Esophagus mucosa (tissue), 1 donor: ENCODE data around the gene USP46. TPM values are rescaled to one million over a fixed set of nuclear protein-coding genes. Genes with fewer than 3 reads are reported as not detected.

Source experiments
- ATAC-seq: fragments of 200-7000 bp; cut with Tn5 transposase; one replicate; pipeline ENCODE4 v1.9.1; 2020
- total RNA-seq: library from RNA; stranded (reverse); gene quantifications from one replicate; pipeline ENCODE4 v1.2.4, GENCODE V29; 2023
- donor health status: DM: yes; HTN: yes; CAD: no.

The USP46 gene
- total RNA-seq, 1 donor from 2014 or later: 19.7 TPM

DNA sequence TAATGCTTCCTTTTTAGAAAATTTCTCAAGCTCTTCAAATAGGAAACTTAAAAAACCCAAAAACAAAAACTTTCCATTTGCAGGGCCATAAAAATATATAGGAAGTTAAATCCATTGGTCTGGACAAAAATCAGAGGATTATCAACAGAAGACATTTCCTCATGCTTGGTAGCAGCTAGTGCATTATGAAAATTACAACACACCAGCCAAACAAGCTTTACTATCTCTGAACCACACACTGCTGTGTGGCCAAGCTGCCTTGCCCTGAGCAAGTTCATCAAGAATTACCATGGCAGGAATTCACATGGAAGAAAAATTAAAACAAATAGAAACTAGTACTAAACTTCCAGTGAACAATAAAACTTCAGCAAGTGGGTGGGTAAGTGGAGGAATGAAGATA, 3.6 kb downstream of the USP46 start:
- peak; percentile 78 for ATAC-seq

DNA sequence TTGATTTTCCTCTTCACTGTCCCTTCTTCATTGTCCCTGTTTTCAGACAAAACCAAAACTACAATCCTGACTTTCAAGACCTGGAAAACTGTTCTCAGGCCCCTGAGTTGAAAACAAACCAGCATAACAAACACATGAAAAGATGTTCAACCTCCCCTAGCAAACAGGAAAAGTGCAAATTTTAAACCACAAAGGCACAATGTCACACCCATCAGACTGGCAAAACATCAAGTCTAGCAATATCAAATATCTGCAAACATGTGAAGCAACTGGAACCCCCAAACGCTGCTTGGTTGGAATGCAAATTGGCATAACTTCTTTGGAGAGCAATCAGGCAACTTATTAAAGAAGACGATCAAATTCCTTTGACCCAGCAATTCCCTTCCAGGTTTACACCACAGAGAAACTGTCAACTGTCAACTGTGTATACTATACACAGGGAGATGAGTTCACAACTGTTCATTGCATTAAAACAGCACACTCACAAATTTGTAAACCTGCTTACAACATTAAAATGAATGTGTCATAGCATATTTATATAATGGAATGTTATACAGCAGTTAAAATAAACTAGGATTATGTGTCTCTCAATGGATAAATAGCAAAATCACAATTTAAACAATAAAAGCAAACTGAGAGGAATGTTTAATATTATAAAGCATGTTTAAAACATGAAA, 7.0 kb downstream of the USP46 start:
- no peak for ATAC-seq

DNA sequence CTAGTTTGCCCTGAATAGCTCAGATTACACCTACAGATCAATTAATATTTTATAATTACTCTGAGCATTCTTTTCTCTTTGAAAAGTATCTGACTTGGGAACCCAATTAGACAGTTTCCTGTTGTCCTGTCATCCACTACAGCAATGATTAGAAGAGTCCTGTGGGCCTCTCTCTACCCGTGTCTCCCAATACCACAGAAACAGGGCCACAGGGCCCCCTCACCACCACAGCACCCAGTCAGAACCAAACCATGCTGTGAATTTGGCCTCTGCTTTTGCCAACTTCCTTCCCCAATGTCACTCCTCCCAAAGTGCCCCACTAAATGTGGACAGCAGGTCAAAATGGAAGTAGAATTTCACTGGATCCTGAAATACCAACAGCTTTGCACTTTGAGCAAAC, 10.3 kb downstream of the USP46 start:
- ATAC-seq: no peak

DNA sequence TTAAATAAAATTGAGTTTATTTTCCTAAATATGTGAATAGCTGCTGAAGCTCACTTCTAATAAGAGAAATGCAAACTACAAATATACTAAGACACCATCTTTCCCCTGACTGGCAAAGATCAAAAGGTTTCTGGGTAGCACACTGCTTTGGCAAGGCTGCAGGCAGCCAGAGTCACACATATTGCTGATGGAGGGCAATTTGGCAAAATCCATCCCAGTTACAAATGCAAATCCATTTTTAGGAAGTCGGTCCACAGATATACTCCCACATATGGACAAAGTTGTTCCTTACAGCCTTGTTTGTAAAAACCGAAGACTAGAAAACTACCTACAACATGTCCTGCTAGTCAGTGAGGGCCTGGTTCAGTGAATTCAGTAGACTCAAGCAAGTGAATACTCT, 12.4 kb downstream of the USP46 start:
- no peak for ATAC-seq

DNA sequence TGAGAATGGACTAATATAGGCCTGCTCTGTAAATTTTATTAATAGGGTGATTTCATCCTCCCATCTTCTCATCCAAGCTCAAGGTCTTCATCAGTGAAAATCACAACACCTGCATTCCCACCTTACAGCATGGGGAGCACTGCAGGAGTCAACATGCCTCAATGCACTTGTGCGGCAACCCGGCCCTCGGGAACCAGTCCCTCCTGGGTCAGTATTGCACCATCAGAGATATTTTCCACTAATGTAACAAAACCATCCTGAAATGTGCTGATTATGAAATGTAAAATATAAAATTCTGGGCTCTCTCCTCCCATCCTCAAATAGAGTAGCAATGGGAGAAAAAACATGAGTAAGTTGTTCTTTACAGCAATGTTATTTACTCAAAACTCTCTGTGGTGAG, 13.0 kb downstream of the USP46 start:
- ATAC-seq: no peak

DNA sequence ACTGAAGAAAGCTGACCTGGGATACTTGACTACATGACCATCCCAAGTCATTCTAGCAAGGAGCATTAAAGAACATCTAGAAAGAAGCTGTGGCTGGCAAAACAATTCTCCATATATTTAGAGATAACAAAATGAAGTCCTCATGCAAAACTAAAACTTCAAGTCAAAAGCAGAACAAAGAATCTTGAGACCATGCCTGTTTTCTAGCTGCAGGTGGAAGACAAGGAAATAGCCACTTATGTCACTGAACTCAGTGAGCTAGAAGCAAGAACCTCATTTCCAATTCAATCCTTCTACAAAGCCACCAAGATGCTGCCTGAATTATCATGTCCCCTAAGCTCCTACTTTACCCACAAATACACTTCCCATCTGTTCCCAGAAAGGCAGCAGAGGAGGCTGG, 13.8 kb downstream of the USP46 start:
- no peak for ATAC-seq

DNA sequence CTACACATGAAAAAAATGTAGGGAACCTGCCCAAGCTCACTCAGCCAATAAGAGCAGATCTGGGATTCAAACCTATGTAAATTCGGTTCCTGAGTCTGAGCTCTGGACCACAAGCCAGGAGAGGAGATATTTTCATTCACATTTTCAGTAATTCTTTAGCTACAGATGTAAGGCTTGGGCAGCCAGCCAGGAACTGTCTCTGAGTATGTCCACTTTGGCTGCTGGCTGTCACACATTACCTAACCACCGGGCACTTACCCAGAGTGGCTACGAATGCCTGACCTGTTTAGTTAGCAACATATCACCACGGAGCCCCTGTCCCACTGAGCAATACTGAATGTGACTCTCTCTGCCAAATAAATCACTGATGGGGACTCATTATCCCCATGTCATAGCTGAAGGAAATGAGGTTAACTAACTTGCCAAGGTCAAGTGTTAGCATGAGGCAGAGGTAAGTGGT, 15.3 kb downstream of the USP46 start:
- ATAC-seq: no peak

DNA sequence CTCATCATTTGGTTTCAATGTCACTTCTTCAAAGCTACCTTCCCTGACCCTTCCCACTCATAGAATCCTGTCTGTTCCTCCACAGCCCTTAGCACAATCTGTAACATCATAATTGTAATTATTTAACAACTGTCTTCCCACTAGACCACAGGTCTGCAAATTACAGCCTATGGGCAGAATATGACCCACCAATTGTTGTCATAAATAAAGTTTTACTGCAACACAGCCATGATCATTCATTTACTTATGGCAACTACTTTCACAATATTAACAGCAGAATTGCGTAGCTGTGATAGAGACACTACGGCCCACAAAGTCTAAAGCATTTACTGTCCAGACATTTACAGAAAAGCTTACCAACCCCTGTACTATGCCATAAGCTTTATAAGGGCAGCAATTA, 15.9 kb downstream of the USP46 start:
- ATAC-seq: no peak

DNA sequence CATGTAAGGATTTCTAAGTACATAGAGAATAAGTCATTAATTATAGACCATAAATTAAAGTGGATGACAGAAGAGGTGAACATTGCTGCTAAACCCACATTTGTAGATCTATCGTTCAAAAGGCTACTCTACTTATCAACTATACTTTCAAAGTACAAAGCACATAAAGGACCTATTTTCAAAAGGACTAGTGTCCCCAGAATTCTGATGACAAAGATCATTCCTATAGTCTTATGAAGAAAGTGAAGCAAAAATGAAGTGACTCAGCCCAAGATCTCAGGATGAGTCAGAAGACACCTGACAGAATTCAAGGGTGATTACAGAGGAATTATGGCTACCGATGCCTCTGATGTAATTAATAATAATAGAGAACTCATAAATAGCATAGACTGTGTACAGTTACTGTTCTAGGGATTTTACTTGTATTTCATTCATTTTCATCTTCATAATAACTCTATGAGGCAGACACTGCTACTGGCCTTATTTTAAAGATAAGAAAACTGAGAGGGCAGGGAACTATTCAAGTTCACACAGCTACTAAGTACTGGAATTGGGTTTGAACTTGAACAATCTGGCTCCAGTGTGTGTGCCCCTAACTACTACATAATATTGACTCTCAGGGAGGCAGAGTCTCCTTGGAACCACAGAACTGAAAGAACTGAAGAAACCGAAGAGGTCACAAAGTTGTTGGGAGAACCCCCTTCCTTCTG, 17.1 kb downstream of the USP46 start:
- peak; percentile 84 for ATAC-seq

DNA sequence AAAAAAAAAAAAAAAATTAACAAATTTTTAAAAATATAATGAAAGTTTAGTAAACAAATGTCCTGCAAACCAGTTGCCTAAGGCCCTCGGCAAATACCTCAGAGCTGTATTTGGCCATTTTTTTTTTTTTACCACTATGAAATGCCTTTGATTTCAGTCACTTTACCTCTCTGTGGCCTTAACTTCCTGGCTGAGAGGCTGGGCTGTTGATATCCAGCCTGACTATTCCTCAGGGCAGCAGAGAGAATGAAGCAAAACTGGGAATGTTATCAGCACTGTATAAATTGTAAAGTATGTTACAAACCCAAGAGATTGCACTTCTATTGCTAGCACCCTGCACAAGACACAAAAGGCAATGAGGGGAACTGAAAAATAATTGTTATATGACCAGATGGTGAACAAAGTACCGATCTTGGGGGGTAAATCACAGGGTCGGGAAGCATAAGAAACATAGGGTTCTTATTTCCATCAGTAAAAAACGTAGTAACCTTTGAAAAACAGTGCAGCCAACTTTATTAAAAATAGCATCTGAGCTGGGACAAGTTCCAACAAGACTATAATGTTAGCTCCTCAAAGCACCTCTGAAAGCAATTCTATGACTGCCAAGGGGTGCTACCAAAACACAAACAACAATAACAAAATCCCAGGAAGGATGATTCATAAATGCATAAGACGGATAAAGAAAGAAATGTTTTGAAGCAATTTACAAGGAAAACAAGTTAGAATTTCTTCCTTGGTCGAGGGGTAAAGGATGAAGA, 18.1 kb downstream of the USP46 start:
- ATAC-seq: no peak

DNA sequence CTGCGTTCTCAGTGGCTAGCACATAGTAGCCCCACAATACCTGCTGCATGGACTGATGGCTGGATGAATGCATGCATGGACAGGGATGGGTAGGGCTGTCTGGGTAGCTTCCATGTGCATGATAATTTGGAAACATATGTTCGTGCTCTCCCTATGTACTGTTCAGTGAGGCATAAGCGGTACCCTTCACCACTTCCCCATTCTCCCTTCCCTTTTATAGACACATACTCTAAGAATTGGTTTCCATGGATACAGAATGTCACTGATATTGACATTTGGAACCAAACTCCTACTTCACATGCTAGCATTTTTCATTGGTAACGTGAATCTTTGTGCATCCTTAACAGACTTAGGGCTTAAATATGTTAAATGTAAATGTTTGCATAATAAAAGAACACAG, 20.4 kb downstream of the USP46 start:
- ATAC-seq: no peak

DNA sequence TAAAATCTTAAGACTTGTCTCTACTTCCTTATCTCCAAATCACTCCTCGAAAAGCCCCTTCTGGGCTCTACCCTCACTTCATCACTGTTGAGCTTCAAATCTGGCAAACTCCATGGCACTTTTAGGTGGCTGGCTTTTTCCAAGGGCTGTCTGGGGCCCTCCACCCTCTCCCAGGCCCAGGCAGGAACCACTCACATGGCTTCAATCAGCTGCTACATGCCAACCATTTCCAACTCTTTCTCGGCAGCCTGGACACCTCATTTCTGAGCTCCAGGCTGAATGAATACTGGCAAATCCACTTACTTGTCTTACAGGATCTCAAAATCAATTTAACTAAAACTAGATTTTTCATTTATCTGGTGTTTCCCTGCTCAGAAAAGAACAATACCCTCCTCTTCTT, 22.0 kb downstream of the USP46 start:
- no peak for ATAC-seq

DNA sequence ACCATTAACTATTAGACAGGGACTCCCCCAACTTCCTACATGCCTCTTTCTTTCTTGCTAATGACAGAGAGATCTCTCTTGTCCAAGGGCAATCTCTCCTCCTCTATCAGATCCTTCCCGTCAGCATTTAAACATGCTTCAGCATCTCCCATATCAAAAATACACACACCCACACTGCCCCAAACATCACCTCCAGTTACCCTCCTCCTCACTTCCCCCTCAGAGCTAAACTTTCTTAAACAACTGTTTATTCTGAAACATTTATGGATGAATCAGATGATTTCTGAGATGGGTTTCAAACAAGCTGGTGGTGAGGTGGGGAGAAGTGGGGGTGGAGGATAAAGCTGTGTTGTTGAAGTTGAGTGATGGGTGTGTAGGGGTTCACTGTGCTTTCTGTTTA, 23.5 kb downstream of the USP46 start:
- ATAC-seq: no peak

DNA sequence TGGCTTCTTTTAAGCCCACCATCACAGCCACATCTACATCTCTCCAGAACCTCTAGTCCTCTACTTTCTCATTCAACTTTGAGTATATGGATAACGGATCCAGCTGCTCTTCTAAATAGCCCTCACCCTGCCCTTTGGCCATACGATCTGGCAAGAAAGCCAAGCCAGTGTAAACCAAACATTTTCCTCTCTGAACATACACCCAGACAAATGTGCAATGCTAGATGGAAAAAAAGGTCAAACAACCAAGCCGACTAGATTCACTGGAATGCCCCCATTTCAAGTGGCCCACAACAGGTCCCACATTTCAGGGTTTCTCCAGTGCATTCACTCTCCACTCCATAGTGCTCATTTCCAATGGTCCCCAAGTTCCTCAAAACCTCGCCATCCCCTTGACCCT, 24.0 kb downstream of the USP46 start:
- ATAC-seq: no peak

DNA sequence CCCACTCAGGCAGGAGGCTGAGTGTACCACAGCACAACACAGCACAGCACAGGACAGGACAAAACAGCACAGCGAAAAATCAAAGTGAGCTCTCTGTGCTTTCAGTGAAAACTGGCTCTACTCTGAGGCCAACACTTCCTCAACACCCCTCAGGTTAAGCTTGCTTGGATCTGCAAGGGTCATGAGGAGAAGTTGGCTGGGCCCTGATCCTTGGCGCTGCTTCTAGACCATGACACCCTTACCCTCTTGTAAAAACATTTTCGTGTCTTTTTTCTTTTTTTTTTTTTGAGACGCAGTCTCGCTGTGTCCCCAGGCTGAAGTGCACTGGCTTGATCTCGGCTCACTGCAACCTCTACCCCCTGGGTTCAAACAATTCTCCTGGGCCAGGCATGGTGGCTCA, 25.3 kb downstream of the USP46 start:
- no peak for ATAC-seq

DNA sequence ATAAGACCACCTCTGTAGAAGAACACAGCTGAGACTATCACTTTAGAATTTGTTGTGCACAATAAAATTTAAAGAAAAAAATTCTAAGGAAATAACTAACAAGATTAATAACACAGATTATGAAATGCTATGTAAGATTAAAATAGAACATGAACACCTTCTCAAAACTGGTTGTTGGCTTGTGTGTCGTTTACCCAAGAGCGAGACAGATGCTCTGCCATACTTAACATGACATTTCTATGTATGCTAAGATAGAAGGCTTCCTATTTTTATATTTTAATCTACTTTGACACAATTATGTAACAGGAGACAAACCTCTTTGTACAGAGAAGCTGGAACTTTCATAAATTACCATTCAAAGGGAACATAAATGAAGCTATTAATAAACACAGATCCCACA, 30.1 kb downstream of the USP46 start:
- no peak for ATAC-seq

DNA sequence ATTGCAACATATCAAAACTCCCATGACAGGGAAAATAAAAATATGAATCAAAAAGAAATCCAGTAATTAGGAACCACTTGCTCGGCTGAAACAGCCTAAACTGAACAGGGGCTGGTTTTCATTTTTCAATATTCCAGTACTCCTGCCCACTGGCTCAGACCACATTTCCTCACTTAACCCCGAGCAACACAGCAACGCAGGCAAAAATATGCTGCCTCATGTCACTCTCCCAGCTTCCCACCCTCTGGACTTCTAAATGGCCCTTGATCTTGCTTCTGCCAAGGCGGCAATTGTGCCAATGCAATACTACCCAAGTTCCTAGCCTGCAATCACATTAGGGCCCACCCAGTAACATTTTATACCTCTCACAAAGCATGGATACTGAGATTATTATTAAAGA, 30.6 kb downstream of the USP46 start:
- ATAC-seq: no peak

DNA sequence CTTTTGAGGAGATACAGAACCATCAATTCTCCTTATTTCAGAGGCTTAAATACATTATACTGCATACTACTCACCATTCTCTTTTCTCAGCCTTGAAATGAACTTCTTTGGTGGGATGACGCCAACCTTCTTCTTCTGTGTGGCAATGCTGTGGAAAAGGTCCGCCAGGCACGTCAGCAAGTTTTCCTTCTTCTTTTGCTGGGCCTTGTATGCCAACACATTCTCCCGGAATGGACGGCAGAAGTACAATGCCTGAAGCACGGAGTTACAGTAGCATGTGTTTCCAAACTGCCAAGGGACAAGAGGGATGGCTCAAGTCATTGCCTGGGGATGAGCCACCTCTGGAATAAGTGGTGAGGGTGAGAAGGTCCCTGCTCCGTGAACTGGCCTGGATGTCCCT, 31.2 kb downstream of the USP46 start:
- ATAC-seq: no peak

DNA sequence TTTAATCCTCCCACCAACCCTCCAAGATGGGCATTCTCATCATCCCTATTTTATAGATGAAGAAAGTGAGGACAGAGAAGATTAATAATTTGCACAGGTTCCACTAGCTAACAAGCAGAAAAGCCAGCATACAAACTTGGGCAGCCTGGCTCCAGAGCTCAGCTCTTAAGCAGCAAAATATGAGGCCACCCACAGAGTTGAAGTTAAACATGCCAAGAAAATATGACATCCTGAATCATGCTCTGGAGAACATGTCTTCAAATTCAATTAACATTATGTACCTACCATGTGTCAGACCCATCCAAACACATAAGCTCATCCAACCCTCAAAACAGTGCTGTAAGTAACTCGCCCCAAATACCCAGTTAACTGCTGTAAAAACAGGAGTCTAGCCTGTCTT, 33.9 kb downstream of the USP46 start:
- ATAC-seq: no peak

DNA sequence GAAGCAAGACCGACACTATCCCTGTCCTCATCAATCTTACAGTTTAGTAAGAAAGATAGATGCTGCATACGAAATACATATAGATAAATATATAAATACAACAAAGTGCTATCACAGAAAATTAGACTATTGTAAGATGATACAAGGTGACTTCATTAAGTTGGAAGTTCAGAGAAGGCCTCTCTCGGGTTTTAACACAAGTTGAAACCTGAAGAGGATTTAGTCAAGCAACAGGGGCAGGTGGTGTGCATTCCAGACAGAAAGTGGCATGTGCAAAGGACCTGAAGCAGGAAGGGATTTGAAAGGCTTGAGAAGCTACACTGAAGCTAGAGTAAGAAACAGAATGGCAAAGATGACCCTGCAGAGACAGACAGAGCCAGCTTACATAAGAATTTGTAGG, 36.5 kb downstream of the USP46 start:
- ATAC-seq: no peak

DNA sequence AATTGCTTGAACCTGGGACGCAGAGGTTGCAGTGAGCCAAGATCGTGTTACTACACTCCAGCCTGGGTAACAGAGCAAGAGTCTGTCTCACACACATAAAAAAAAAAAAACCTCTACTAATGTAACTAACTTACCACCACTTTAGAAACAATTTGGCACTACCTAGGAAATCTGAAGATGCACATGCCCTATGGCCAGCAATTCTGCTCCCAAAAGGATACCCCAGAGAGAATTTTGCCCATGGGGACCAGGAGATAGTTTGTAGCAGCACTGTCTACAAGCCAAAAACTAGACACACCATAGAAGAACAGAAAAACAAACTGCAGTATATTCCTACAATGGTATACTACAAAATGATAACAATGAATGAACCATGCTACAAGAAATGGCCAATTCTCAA, 37.5 kb downstream of the USP46 start:
- ATAC-seq: no peak

DNA sequence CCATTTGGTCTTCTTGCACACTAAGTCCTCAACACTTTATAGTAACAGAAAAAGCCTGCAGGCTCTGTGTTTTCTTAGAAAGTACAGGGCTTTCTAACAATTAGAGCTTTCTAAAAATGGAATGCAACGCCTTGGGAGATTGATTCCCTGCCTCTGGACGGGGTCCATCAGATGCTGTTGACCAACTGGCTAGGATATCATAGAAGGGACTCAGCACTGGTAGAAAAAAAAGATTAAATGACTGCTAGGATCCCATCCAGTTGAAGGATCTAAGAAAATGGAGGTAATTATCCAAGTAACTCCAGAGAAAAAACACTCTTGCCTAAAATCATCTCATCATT, 39.5 kb downstream of the USP46 start:
- ATAC-seq: no peak

DNA sequence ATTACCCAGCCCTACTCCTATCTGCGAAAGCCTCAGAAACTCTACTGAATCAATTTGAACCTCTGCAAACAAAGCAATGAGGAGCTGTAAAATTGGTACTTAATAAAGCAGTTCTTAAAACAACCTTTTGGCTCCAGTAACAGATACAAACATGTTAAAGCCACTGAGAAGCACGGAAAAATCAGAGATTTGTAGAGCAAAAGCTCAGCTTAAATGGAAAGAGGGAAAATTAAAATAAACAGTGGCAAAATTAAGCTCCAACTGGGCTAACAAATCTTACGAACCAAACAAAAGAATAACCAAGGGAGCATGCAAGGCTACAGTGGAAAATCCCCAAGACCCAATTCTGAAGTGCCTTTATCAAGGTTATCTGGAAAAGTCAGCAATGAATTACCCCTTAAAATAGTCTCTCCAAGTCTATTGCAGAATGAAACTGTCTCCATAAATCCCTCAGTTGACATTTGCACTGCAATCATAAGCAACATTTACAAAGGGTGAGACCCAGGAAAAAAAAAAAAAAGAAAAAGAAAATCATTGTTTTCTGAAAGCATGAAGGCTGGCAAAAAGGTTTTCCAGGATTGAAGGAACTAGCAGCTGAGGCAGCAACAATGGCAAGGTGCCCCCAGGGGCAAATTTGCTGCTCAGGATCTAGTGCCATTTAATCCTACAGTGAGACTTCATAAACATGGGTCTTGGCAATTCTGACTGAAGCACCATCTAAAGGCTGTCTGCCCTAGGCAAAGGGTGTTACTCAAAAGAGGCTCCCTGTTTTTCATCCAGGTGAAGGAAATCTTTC, 40.1 kb downstream of the USP46 start:
- ATAC-seq: no peak
